Activated CD8-positive, alpha-beta memory T cell treated with anti-CD3 and anti-CD28 coated beads for 36 hours (primary cell): ENCODE data around the gene CTNNA3. TPM values are rescaled to one million over a fixed set of nuclear protein-coding genes. Genes with fewer than 3 reads are reported as not detected.

Experiments
- CTCF ChIA-PET: fragments of 350-600 bp; sonication (Branson Sonifier 250); formaldehyde crosslinking; loops from one replicate; lab custom pipeline; 2021; ENCODE audit warnings: antibody characterized with exemption; lab: Charles Lee
- POLR2A ChIA-PET: fragments of 350-600 bp; sonication (Branson Sonifier 250); formaldehyde crosslinking; loops from one replicate; lab custom pipeline; 2021; ENCODE audit warnings: antibody characterized with exemption; lab: Charles Lee
- total RNA-seq, 2 experiments: library from RNA; stranded (reverse); gene quantifications; one replicate each; pipeline ENCODE4 v1.2.3, GENCODE V29; 2021

CTNNA3 gene
- total RNA-seq, 2 experiments from 2014 or later = not detected

DNA sequence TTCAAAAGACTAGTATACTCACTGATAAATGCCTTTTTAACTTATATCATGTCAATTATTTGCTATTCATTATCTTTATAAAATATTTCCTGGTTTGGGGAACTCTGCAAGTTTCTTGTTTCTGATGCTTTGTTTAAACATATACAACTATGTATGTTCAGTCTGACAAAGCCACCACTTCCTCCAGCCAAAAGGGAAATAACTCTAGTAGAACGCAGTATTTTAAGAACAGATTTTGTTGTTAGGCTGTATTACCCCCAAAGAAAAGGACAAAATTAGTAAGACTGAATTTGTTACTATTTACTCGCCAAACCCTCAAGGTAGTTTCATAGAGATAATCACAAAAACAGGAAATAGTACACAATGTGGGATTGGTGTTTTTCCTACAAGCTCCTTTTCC lies 691.3 kb downstream of the CTNNA3 start:
- ChIA-PET POLR2A (no interaction called here), CTCF (no interaction called here)

DNA sequence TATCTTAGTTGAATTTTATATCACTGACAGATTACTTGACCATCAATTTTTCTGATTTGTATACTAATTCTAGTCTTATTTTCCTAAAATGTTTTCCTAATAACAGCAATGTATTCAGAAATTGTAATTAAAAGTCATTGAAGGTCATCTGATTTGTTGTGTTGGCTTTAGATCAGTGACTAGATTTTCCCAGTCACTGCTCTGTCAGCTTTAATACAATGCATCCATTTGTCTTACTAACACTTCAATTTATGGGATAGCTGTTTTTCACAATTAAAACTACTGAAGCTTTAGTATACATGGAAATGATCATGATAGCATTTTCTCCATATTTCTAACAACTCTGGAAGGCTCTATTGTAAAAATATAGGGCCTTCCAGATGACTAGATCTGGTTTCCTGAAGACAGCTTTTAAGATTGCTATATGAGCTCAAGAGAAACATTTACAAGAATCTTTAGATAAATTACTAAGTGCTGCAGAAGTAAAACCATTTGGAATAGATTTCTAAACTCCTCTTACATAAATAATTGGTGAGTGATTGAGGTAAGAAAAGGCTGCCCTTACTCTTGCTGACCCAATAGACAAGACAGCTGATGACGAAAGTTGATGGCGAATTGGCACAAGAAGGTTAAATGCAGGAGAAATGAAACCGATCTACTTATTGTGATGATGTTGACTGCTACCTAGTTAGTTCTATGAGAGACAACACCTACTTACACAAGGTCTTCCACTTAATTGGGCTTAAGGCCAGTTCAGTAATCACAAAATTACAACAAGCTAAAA lies 696.0 kb downstream of the CTNNA3 start:
- POLR2A ChIA-PET = no interaction called here
- CTCF ChIA-PET = no interaction called here

DNA sequence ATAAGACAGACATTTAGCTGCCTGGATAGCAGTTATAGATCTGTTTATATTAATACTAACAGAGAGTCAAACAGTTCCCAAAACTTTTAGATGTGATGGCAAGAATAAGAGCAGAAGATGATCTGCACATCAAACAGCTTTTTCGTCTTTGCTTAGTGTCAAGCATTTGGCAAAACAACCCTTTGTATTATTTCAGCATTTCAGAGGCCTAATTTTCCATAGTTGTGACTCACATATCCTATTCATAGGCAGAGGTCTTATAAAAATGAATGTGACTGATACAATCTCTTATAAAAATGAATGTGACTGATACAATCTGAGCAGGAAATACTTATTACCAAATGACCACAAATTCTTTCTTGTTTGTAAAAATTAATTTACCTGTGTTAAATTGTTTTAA lies 699.0 kb downstream of the CTNNA3 start:
- ChIA-PET CTCF (no interaction called here), POLR2A (no interaction called here)

DNA sequence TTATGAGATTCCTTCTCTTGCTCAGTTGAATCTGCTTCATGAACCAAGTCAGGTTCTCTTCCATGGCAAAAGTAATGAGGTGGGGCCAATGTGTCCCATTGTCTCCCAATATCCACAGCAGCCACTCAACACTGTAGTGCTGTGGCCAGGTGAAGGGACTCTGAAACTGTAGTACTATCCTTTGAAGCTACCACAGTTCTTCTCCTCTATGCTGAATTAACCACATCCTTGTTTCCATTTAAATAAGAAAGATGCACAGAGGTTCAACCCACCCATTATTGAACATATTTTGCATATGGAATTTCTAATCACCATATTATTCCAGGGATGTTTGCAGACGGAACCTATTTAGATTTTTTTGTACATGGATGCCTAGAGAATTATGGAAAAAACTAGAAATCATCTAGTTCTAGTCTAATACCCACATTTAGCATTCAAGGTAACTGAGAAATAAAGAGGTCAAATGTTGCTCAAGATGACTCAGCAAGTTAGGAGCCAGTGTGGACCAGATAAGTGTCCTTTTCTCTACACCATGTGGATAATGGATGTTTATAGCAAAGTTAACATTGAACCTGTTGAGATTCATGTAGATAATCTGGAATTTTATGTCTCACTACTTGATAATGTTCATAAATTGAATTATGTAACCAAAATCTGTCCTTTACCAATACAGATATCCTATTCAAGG lies 705.7 kb downstream of the CTNNA3 start:
- CTCF ChIA-PET = no interaction called here

DNA sequence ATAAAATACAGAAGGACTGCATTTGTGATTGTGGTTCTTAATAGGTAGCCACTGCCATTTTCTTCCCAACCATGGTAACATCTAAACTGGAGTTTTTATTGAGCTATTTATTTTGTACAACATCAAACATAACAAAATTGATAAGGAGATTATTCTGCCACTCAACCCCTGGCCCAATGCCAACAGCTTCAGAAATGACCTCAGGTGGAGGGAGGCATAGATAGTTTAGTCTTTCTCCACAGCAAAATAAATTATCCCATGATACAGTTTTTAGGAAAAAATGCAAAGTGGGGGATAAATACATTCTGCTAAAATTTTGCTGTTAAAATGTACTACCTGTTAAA lies 712.5 kb downstream of the CTNNA3 start:
- CTCF ChIA-PET = no interaction called here
- POLR2A ChIA-PET = no interaction called here

More for the DNA sequence above, 705.7 kb downstream of the CTNNA3 start:
- POLR2A ChIA-PET = no interaction called here

DNA sequence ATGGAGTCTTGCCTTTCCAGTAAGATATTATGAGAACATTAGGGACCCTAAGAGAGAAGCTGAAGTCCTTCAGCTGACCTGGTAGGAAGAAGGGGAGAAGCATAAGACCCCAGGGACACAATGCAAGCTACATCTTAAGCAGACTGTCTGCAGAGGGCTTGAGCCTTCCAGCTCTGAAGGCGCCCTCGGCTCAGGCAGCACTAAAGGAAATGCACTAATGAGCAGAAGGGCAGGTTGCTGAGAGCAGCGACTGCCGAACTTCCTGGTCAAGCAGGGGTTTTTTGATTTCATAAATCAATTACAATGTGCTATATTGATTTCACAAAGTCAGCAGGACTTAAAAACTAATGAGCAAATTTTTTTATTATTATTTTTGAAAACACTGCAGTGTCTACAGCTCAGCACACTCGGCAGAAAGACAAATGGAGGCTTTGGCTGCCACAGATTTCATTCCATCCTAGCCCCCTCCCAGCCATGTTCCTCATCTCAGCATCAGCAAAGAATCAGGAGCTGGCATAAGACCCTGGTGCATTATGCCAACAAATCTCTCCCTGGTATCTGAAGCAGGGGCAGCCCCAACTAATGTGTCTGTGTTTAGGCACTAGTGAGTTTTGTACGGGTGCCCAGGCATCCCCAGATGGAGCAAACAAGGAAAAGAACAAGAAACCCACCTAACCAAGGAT lies 713.1 kb downstream of the CTNNA3 start:
- POLR2A ChIA-PET = no interaction called here
- CTCF ChIA-PET = no interaction called here

DNA sequence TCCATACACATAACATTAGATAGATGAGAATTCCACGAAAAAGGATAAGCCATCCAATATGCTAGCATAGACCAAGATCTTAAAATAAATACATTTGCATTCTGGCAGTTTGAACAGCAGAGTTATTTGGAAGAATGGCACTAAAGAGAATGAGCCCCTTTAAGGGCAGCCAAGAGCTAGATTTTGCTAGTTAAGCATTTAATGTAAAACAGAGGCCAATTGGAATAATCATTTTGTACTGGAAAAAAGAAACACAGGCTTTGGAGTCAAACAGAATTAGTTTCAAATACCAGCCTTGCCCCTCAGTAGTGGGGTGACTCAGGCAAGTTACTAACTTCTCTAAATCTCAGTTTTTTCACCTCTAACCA lies 714.0 kb downstream of the CTNNA3 start:
- ChIA-PET CTCF (no interaction called here), POLR2A (no interaction called here)

DNA sequence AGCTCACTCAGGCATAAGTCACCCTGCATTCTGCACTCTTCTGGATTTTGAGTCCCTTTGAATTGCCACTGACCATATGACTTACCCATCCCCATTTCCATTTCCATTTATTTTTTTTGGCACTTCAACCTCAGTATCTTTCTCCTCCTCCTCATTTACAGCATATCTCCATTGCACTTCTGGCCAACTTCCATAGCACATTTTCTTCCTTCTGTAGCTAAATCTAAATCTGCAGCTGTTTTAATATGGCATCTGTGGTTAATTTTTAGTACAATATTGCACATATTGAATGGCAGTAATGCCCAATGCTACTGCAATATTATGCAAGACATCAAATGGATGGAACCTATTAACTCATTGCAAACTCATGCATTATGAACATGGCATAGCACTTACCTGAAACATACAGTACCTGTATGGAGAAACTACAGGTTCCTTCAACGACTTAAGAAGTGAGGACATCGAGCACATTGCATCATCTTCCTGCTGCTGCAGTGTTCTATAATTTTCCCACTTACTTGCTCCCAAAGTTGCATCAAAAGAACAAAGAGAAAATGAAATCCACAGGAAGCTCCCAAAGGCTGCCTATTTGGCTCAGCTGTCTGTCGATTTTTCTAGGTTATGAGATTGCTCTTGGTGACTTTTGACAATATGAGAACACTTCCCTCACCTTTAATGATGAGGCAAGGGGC lies 714.5 kb downstream of the CTNNA3 start:
- POLR2A ChIA-PET = no interaction called here
- CTCF ChIA-PET = no interaction called here

DNA sequence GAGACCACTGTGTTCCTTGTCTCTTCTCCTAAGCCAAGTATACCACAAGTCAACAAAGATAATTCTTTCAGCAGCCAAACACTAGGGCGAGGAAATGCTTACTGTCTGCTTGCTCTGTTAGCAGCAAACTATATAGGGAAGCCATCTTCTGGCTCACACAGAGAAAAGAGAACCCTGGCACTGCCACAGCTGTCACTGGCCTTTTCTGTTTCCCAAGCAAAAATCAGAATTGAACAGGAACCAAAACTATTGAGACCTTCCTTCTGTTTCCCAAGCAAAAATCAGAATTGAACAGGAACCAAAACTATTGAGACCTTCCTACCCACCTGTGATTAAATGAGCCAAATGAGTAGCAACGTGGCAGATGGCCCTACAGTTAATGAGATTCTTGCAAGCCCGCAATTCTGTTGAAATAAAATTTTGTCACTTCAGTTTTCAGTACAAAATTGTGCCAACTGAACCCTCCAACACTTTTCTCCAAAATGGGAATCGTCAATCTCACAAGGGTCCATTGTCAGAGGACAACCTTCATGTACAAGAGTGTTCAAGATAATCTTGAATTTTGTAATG lies 715.7 kb downstream of the CTNNA3 start:
- ChIA-PET POLR2A (no interaction called here), CTCF (no interaction called here)

DNA sequence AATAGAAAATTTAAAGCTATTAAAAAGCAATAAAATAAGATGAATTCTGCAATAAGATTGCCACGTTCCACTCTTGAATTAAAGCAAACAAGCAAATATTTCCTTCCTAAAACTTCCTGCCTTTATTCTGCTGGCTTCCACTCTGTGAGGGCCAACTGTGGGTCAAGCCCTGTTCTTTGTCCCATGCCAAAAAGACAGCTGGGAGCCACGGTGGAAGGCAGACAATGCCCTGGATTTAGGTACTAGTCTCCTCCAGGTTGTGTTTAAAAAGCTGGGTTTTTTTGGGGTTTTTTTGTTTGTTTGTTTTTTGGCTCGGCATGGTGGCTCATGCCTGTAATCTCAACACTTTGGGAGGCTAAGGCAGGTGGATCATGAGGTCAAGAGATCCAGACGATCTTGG lies 731.0 kb downstream of the CTNNA3 start:
- CTCF ChIA-PET = no interaction called here
- POLR2A ChIA-PET = no interaction called here

DNA sequence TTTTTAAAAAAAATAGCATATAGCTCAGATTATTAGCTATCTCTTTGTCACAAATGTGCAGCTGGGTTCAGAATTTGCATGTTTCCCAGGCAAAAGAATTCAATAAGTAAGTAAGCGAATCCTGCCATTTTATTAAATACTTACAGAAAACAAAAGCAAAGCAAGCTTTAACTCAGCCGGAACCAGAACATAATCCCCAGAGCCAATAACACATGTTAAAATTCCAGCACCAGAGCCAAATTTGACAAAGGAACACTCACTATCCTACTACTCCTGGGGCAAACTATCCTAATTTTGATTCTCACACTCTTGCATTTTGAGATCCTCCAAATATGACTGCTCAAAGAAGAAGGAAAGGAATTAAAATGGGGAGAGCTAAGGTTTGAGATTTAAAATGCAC lies 737.5 kb downstream of the CTNNA3 start:
- ChIA-PET POLR2A (no interaction called here), CTCF (no interaction called here)

DNA sequence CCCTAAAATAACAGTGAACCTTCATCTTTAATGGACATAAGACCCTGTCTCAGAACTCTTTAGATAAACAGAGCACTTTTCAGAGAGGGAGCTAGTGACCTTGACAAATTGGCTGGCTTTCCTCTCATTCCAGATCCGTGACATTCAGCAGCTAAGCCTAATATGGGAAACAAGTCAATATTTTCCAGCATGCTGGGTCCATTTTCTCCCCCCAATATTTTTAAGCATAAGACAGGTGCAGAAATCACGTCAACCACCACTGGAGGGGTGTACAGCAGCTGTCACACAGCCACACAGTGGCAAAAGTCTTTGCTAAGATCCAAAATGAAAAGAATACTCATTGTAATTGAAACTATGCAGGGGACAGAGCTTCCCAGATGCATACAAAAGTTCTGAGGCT lies 744.1 kb downstream of the CTNNA3 start:
- CTCF ChIA-PET = no interaction called here
- POLR2A ChIA-PET = no interaction called here

DNA sequence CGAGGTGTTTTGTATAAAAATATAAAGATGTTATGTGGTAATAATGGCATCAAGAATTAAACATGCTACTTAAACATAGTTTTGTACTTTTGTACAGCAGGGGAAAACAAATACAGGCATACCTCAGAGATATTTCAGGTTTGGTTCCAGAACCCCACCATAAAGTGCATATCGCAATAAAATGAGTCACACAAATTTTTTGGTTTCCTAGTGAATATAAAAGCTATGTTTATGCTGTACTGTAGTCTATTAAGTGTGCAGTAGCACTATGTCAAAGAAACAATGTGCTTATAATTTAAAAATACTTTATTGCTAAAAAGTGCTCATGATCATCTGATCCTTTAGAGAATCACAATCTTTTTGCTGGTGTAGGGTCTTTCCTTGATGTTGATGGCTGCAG lies 752.4 kb downstream of the CTNNA3 start:
- POLR2A ChIA-PET = no interaction called here
- CTCF ChIA-PET = no interaction called here

DNA sequence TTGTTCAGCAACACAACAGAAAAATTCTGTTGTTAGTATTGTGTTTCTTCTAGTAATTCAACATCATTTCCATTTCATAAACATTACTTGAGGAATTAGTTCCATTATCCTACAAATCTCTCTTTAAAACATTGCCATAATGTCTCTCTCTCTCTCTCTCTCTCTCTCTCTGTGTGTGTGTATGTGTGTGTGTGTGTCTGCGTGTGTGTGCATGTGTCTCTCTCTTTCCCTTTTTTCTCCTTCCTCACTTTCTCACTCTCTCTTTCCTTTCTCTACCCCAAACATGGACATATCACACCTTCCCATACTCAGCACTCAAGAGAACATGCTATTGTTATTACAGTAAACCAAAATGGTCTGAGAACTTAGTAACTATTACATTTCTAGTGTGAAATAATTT lies 753.6 kb downstream of the CTNNA3 start:
- ChIA-PET POLR2A (no interaction called here), CTCF (no interaction called here)

DNA sequence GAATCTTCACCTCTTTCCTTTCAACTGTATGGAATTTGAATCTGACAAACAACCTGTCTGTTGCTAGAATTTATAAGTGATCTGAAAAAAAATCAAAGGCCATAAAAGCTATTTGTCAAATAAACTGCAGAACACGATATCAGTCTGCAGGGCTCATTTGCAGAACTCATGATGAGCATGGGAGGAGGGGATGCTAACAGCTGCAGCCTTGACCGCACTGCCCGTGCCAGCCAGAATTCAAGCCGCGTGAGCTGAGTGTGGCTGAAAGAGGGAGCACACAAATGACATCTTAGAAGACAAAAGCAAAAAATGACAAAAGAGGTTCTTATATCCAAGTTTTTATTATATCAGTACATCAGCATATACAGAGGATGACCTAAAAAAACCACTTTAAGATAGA lies 754.5 kb downstream of the CTNNA3 start:
- POLR2A ChIA-PET = no interaction called here
- CTCF ChIA-PET = no interaction called here

DNA sequence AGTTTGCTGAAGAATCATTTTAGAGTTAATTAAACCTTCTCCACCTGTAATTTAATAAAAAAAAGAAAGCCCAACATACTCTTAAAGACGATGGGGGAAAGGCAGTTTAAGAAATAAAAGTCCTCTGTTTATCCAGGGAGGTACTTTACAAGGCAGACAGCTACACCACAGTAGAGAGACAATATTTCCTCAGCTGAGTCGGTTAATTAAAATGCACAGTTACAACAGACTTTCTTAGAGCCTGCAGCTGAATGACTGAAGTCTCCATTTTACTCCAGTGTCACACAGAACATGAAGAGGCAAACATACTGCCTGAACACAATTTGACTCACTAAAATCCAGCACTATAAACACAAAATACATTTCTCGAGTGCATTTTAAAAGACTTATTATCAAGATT lies 755.0 kb downstream of the CTNNA3 start:
- CTCF ChIA-PET = no interaction called here
- POLR2A ChIA-PET = no interaction called here

DNA sequence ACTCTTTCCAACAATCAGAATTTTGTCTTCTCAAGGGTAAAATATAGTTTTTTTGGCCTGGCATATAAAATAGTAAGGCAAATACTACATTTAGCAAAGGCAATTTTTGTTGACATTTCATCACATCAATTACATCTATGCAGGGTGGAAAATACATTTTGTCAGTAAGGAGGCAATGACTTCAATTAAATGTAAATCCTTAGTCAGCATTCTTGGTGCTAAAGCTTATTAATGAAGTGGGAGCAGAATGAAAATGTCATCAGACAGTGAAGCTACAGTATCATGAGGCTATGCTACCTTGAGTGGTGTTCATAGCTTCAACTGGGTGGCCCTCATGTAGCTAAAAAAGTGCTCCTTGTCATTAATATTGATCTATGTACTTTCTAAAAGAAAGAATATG lies 761.3 kb downstream of the CTNNA3 start:
- CTCF ChIA-PET = no interaction called here
- POLR2A ChIA-PET = no interaction called here

DNA sequence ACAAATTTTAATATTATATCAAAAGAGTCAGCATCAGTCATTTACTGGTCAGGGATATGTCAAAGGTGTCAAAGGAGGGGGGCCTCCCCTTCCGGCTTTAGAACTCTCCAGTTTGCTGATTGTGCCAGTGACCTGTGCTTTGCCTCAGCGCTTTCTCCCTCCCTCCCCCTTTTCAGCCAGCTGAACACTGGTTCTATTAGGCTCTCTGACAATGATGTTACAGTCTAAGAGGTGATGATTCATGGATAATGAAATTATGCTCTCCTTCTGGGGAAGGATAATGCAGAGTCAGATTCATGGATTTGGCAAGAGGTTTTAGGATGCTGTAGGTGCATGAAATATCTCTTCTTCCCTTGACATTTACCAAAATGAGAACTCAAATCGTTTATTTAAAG lies 764.0 kb downstream of the CTNNA3 start:
- CTCF ChIA-PET = interaction anchor here (0.9 kb wide), 1 partner anchor 11 kb away, joined by 3 read pairs; no protein-coding TSS in a partner anchor
- POLR2A ChIA-PET = no interaction called here

DNA sequence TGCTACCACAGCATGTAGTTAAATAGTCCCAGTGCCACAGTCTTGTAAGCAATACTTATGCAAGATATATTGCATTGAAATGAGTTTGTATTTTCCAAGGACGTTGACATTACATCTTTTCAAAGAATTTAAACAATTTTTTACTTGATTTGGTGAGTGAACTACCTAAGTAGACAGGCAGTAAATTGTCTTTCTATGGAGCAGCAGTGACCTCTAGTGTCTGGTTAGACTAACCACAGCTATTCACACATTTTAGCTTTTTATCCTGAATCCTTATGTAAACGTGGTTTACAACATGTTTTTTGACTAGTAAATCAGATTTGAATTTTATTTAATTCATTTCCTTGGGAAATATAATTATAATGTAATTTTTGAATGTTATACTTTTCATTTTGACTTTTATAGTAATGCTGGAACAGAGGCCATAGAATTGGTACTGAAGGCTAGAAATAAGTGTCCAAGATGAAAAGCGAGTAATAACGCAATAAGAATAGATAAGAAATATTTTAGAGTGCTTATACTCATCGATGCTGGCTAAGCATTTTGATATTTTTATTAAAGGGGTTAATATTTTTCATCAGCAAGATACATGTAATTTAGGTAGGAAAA lies 764.6 kb downstream of the CTNNA3 start:
- POLR2A ChIA-PET = no interaction called here
- CTCF ChIA-PET = no interaction called here

DNA sequence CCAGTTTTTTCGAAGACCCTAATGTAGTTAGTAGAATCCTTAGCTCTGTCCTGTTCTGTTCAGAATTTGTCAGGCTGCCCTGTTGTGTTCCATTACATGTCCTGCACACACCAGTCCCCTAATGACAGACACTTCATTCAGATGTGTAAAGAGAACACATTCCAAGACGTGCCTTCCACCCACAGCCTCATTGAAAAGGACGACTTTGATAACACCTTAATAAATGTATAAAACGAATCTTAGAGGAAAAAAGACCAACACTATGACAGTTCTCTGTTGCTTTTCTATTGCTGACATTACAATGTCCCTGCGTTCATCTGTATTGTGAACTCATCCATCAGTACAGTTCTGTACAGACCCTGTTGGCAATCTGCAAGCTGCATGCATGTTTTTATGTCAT lies 766.6 kb downstream of the CTNNA3 start:
- ChIA-PET POLR2A (no interaction called here), CTCF (interaction anchor here (0.8 kb wide), 1 partner anchor 477 kb away, joined by 3 read pairs; no protein-coding TSS in a partner anchor)
